Esophagus squamous epithelium (tissue), 4 donors: ENCODE results near the gene OR10H1.

Source experiments
- POLR2A ChIP-seq, 4 donors: fragments of 450-650 bp; IDR thresholded peaks; one replicate each; pipeline ENCODE4 v1.6.1; 2017; ENCODE audit warnings: antibody characterized with exemption in 4 of 4, mild to moderate bottlenecking in 4 of 4, moderate library complexity in 3 of 4
- TF ChIP-seq, protein P1 (sequence below), 6 experiments: fragments of 450-650 bp in 4 of 6; fragments of 200-600 bp in 2 of 6; sonication (generic) in 2 of 6; IDR thresholded peaks; one replicate each; pipeline ENCODE4 v1.5.1; 2016 to 2019; ENCODE audit warnings: antibody characterized with exemption in 6 of 6, mild to moderate bottlenecking in 4 of 6, moderate library complexity in 4 of 6

DNA sequence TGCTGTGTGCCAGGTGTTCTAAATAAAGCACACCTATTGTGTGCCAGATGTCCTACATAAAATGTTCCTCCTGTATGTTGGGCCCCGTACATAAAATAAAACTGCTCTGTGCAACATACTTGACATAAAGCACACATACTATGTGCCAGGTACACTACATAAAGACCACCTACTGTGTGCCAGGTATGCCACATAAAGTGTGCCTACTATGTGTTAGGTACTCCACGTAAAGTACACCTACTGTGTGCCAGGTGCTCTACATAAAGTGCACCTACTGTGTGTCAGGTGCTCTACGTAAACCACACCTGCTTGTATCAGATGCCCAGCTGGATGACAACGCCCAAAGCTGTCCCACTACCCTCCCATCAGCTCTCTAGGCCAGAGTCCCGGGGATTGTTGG is 33.8 kb downstream of the OR10H1 start:
- TF ChIP-seq, protein P1, sequence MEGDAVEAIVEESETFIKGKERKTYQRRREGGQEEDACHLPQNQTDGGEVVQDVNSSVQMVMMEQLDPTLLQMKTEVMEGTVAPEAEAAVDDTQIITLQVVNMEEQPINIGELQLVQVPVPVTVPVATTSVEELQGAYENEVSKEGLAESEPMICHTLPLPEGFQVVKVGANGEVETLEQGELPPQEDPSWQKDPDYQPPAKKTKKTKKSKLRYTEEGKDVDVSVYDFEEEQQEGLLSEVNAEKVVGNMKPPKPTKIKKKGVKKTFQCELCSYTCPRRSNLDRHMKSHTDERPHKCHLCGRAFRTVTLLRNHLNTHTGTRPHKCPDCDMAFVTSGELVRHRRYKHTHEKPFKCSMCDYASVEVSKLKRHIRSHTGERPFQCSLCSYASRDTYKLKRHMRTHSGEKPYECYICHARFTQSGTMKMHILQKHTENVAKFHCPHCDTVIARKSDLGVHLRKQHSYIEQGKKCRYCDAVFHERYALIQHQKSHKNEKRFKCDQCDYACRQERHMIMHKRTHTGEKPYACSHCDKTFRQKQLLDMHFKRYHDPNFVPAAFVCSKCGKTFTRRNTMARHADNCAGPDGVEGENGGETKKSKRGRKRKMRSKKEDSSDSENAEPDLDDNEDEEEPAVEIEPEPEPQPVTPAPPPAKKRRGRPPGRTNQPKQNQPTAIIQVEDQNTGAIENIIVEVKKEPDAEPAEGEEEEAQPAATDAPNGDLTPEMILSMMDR (IDR thresholded peaks at IDR 0.05) = no peak
- no peak for TF ChIP-seq POLR2A (IDR thresholded peaks at IDR 0.05)
